Right ventricle myocardium inferior (tissue), 1 donor: ENCODE measurements around the gene HFE. TPM values are rescaled to one million over a fixed set of nuclear protein-coding genes. Genes with fewer than 3 reads are reported as not detected.

Experiments
- ATAC-seq: fragments of 200-7000 bp; cut with Tn5 transposase; one replicate; pipeline ENCODE4 v1.9.1; 2020; ENCODE audit warnings: mild to moderate bottlenecking, moderate library complexity
- DNase-seq: peaks from one replicate; pipeline ENCODE4 v3.0.0; 2021; ENCODE audit errors: missing footprints
- intact Hi-C: fragments of 100-400 bp; cut with DNase I; formaldehyde crosslinking; loops from one replicate; pipeline ENCODE4 v1.11.0; 2022
- total RNA-seq: library from RNA; stranded (reverse); fragmentation: NEBNext Ultra II Directional; extraction: Animal tissue kit (Norgen Biotek cat#: 25700); gene quantifications from one replicate; pipeline ENCODE4 v1.2.1, GENCODE V29; 2021
- donor health status: DM: no; HTN: yes; CAD: no; lungs with severe emphysema.

The HFE gene
- total RNA-seq, 1 donor from 2014 or later: 5.3 TPM

GRCh38 chr6:26123947-26124780, 36.9 kb downstream of the HFE start:
- peak; percentile 94 for ATAC-seq
- intact Hi-C loops: loop anchor here (1.0 to 2.0 kb wide), 5 partner anchors 20 to 81 kb away; a partner anchor contains a TSS
- DNase-seq: peak; percentile 81

DNA sequence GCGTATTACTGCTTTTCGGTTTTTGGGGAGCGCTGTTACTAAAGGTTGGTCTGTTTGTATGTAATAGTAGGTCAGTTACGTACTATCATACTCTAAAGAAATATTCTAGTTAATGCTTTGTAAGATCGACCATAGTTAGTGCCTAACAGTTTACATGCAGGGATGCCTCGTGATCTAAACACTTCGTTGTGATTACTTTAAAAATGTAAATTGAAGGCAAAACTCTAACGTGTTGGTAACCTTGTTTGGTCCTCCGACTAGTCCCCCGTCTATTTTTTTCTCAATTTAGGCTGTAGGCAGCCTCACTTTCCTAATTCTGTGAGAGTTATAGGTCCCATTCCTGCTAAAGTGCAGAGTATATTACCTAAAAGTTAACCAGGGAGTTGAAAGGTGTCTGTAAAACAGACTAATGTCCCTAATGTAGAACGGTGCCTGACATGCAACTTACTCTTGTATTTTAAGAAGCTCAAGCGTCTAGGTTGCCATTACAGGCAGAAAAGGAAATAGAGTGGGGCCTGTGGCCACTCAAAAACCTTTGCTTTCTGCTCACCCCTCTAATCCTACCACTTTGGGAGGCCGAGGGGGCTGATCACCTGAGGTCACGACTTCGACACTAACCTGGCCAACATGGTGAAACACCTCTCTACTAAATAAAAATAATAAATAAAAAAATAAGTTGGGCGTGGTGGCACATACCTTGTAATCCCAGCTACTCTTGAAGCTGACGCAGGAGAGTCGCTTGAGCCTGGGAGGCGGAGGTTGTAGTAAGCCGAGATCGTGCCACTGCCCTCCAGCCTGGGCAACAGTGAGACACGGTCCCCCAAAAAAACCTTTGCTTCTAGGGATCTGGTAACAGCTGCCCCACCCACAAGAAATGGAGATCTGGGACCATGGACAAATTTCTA, 37.8 kb downstream of the HFE start:
- no peak for ATAC-seq
- no peak for DNase-seq
- intact Hi-C loops: loop anchor here (1.0 kb wide), 1 partner anchor 32 kb away; no protein-coding TSS in a partner anchor

DNA sequence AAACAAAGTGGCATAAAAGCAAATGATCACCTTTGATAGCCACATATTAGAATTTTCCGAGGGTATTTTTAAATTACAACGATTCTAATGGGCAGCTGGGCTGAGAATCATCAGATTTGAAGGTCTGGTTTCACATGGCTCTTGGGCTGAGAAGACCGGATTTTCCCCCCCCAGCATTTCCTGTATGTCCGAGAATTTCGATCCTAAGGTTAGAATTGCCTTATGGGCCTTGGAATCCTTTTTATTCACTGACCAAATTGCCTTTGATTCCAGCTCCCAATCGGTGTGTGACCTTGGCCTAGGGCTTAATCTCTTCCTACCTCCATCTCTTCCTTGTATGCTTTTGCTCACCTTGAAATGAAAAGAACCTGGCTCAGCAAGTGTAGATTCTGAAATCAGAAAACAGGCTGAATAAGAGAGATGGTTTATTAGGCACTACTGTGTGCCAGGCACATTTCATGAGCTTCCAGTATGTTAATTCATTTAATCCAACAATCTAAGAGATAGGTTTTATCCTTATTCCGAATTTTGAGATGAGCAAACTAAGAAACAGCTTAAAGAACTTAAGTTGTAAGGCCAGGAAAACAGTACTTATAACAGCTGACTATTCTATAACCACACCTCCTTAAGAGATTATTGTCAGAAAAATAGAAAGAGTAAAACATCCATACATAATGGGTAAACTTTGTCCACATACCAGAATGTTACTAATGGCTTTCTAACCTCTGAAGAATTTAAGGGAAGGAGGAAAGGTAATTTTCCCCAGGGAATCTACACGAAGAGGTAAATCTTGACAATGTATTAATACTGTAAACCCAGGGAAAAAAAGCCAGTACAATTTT, 39.4 kb downstream of the HFE start:
- no peak for ATAC-seq
- intact Hi-C loops: no loop called here
- no peak for DNase-seq

GRCh38 chr6:26128013-26128771, 41.0 kb downstream of the HFE start:
- DNase-seq: no peak
- ATAC-seq: no peak
- intact Hi-C loops: no loop called here

- intact Hi-C loops: no loop called here
- ATAC-seq (no peak), DNase-seq (no peak)
These were observed 42.4 kb downstream of the HFE start for GRCh38 chr6:26129656-26130055.

DNA sequence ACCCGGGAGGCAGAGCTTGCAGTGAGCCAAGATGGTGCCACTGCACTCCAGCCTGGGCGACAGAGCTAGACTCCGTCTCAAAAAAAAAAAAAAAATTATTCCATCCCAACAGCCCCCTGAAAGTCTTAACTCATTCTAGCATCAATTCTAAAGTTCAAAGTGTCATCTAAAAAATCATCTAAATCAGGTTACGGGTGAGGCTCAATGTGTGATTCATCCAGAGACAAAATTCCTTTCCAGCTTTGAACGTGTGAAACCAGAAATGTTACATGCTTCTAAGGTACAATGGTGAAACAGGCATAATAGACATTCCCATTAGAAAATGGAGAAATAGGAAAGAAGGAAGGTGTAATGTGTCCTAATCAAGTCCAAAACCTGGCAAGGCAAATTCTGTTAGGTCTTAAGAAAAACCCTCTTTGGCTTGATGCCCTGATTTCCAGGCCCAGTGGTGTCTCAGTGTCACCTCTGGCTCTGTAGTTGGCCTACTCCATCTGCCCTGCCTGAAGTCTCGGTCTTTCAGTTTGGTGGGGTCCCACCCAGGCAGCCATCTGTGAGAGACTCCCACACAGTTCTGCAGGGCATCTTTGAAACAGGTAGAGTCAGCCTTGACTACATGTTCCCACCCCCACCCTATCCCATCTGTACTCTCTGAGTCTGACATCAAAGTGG, 43.5 kb downstream of the HFE start:
- DNase-seq: no peak
- intact Hi-C loops: no loop called here
- ATAC-seq: no peak

DNA sequence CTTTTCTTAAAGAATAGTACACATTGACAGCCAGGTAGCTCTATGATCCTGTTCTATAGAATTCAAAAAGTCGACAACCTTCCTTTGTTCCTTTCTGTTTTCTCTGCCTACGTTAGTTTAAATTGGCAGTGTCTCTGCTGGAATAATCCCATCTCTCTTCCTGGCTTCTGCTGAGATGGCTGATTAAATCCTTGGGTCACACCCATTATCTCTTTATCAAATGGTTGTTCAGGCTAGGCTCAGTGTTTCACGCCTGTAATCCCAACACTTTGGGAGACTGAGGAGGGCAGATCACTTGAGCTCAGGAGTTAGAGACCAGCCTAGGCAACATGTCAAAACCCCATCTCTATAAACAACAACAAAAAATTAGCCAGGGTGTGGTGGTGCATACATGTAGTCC, 44.4 kb downstream of the HFE start:
- DNase-seq: no peak
- intact Hi-C loops: no loop called here
- no peak for ATAC-seq

DNA sequence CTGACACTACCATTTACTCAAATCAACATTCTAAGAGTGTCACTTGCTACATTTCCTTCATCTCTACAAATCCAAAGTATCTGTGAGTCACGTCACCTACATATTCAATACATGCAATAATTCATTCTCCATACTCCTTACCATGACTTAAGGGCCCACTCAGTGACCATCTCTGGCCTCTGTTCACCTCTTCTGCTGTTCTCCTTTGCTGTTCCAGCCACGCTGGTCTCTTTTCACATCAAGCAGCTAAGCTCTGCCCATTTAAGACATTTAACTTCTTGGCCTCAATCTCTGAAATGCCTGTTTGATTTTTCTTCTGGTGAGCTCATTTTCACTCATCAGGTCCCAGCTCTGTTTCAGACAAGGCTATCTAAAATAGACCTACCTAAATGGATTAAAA, 46.5 kb downstream of the HFE start:
- intact Hi-C loops: no loop called here
- DNase-seq (no peak), ATAC-seq (no peak)

- intact Hi-C loops: no loop called here
- ATAC-seq (no peak), DNase-seq (no peak)
These were observed 49.1 kb downstream of the HFE start for GRCh38 chr6:26136321-26136720.

DNA sequence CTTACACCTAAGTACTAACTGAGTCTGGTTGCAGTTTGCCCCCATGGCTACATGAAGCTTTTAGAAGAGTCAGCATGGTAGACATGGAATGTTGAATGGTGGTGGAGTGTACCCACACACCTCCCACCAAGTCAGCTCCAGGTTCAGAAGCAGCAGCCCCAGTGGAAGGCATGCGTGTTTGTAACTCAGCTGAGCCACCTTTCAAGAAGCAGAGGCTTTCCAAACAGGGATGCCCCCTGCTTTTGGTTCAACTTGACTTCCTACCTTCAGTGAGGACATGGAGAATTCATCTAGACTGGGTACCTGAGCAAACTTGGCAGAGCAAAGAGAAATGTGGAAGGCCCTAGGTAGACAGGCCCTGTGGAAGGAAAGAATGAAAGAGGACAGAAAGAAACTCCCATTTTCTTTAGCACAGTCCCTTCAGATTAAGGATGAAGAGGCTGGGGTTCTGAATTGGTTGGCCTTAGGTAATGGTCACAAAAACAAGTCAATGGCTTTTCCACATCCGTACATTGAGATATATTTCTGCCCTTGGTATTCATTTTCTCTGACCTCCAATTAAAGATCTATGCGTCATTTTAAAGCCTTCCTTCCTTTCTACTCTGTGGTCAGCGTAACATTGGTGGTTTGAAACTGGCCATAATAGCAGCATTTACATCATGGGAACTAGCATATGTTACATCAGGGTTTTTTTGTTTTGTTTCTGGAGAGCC, 53.2 kb downstream of the HFE start:
- intact Hi-C loops: no loop called here

DNA sequence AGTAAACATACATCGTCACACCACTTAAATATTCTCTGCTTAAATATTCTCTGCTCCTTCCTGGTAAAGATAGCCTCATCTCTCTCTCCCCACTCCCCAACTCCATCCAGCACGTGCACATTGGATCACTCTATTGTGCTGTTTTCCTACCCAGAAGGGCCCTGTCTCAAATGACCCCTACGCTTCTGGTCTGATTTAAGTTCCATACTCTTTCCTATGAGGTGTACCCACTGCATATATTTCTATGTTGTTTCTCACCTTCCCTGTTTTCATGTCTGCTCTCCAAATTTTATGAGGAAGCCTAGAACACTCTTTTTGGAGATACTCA, 53.7 kb downstream of the HFE start:
- DNase-seq (no peak), ATAC-seq (no peak)
- intact Hi-C loops: no loop called here

More for the DNA sequence above, 53.2 kb downstream of the HFE start:
- no peak for DNase-seq
- ATAC-seq: no peak

DNA sequence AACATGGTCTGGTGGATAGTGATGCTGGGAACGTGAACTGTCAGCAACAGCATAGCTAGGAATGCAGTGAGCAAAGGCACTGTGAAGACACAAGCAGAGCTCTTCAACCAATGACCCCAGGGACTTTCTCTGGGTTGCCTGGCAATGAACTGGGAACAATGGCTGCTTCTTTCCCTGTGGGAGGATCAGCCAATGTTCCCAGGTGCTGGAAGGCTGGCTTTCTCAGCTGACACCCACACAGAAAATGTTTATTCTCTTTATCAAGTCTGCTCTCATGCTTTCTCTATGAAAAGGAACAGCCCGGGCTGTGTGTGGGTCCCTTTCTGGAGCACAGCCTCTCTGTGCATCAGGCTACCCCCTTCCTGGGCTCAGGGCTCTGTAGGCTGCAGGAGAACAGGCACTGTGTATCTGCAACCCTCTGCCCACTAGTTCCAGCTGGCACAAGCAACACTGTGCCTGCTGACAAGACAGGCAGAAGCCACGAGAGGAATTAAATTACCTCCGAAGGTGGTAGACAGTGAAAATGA, 54.2 kb downstream of the HFE start:
- intact Hi-C loops: no loop called here
- ATAC-seq: peak; percentile 39
- no peak for DNase-seq

- no peak for DNase-seq
- intact Hi-C loops: no loop called here
- no peak for ATAC-seq
These were observed 54.8 kb downstream of the HFE start for GRCh38 chr6:26142026-26142425.
